GM19468 (cell line): ENCODE results near the gene DNAJC16.
A peak's percentile ranks its signal among the peaks of the same experiment; 100 is the strongest.
"Not testable (repeated sequence)": the region's sequence is repeated elsewhere in the genome, so short reads cannot be mapped to it uniquely, and the experiment has no call there.

Source experiments
- ATAC-seq: cut with Tn5 transposase; IDR thresholded peaks from one replicate; pipeline ENCODE4 v1.9.1; 2021; ENCODE audit warnings: mild to moderate bottlenecking, moderate library complexity, moderate number of reproducible peaks; ENCODE audit not compliant: unreplicated experiment; ENCODE audit errors: extremely low read depth

Gene DNAJC16

DNA sequence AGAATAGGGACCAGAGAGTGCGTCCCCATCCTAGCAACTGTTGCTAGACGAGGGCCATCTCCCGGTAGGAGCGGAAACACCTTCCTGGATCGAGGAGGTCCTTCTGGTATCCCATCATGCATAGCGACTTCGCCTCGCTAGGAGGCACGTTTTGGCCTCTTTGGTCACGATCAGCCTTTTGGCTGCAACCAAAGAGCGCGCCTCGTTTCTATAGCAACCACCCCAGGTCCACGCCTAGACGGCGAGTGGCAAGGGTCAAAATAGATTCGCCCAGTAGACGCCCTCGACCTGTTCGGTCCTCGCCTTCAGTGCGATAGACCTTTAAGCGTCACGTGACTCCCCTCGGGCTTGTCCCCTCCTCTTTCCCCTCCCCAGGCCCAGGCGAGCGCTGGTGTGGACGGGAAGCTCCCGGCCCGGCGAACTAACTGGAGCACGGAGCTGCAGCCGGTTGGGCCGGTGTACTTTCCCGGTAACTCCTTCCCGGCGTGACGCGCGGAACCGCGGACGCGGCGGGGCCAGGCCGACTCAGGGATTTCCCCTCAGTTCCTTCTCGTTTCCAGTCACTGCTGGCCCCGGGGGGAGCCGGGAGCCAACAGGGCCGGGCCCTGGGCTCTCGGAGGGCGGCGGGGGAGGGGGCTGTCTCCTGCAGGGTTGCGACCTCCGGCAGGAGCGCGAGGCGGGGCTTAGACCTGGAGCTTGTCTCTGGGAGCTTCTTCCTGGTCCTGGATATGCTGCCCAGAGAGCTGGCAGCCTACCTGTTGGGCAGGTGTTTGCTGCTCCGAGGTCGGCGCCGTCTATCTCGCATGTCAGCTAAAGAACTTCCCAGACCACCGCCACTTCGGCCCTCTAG is at the start of gene DNAJC16:
TSS of gene DNAJC16 (plus strand) at position 359 of the 850 bp plus-strand sequence. CDS start 2,258 bp downstream, outside the sequence.
- ATAC-seq = peak; percentile 45

DNA sequence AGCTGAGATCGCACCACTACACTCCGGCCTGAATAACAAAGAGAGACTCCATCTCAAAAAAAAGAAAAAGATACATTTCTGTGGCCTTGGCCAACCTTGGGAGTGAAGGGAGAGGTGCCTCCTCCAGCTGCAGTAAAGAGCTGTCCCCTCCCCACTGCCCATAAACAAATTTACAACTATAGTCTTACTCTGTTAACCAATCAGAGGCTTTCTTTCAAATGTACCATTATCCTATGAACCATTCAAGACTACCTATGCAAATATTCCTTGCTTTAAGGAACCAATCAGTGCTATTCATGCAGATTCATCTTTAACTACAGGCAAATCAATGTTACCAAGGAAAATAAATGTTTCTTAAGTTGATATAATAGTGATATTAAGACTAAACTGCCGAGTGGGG is 49.7 kb upstream of the DNAJC16 start:
- no peak for ATAC-seq

DNA sequence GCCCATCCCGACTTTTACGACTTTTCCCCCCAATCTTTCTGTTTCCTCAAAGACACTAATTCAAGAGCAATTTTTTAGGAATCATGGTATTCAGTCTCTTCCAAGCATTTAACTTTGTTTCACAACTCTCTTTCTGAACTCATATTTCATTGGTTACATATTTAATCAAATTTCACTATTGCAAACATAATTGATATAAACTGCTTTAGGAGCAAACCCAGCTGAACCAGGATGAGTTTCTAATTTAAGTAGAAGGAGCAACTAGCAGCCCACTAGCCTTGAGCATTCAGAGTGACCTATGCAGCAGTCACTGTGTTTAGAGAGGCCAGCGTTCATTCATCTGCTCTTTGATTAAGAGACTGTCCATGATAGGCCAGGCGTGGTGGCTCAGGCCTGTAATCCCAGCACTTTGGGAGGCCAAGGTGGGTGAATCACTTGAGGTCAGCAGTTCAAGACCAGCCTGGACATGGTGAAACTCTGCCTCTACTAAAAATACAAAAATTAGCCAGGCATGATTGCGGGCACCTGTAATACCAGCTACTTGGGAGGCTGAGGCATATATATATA is 48.9 kb upstream of the DNAJC16 start:
- ATAC-seq = no peak

DNA sequence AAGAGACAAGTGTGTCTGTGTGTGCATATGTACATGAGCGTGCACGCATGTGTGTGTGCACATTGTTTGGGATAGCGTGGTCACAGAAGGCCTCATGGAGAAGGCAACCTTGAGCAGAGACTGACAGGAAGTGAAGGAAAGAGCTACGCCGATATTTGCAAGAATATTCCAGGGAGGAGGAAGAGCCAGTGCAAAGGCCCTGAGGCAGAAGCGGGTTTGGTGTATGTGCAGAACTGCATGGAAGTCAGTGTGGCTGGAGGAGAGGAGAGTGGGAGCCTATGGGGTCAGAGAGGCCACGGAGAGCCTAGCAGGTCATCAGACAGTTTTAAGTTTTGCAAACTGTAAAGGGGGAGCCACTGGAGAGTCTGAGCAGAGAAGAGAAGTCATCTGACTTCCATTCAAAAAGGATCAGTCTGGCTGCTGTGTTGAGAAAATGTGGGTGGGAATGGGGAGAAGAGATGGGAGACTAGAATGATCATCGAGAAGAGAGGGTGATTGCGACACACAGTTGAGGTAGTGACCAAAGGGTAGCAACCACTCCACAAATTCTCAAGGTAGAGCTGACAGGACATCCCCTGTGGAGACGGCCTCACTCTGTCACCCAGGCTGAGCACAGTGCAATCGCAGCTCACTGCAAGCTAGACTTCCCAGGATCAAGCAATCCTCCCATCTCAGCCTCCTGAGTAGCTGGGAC is 46.8 kb upstream of the DNAJC16 start:
- no peak for ATAC-seq

DNA sequence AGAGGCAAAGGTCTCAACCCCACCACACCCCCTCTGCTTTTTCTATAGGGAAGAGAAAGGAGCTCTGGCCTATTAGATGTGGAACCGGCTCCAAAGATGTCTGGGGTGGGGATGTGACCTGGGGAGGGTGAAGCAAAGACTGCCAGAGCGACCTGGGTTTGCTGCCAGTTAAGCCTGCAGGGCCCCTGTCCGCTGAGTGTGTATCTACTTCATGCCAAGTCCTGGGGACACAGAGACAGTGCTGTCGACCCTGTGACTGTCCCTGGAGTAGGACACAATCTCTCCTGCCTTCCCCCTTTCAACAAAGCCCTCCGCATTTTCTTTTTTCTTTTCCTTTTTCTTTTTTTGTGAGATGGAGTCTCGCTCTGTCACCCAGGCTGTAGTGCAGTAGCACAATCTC is 44.2 kb upstream of the DNAJC16 start:
- ATAC-seq = not testable (repeated sequence)

DNA sequence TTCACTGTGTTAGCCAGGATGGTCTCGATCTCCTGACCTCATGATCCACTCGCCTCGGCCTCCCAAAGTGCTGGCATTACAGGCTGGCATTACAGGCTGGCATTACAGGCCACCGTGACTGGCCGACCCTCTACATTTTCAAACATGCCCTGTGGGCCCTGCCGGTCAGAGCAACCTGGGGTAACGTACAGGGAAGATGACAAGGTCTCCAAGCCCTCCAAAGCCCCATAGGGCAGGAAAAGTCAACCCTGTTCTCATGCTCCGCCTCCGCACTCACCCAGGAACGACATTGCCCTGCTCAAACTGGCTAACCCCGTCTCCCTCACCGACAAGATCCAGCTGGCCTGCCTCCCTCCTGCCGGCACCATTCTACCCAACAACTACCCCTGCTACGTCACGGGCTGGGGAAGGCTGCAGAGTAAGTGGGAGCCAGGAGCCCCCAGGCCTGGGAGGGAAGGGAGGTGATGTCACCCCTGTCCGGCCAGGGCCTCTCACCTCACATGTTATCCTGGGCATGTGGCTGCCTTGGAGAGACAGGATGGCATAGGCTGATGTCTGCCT is 43.6 kb upstream of the DNAJC16 start:
- ATAC-seq = not testable (repeated sequence)

DNA sequence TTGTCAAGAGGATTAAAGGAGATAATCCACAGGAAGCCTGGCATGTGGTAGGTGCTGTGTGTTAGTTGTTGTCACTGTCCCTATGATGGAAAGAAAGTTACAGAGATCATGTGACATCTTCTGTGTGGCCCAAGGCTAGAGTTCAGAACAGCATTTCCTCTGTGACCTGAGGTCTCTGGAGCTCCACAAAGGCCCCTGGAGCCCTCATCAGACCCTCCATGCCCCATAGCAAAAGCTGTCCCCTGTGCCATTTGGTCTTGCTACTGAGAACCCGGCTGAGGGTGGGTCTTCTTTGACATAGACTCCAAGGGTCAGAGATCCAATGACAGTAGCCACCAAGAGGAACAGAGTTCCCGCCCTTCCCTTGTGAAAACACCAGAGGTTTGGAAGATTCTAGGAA is 42.7 kb upstream of the DNAJC16 start:
- ATAC-seq = no peak

DNA sequence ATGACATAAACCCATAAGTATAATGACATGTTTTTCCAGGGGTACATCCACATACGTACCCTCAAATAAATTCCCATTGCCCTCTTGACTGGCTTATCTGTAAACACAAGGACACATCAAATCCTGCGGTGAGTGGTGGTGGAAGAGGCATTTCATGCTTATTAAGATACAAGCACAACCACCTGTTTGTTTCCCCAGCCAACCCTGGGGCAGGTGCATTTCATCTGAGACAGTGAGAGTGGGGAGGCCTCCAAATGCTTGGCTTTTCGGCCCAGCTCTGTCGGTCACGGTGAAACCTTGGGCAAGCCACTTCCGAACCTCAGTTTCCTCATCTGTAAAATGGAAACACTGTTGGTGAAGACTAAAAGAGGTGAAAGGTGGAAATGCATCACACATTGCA is 42.2 kb upstream of the DNAJC16 start:
- ATAC-seq = not testable (repeated sequence)

DNA sequence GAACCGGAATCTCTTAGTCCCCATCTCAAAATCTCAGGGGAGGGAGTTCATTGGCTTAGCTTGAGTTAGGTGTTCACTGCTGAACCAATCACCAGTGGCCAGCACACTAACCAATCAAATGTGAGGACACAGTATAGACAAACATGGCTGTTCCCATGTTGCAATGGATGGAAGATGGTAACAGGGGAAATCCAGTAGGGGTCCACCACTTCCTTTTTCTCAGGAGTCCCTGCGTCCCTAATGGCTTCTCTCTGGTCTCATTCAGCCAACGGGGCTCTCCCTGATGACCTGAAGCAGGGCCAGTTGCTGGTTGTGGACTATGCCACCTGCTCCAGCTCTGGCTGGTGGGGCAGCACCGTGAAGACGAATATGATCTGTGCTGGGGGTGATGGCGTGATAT is 41.0 kb upstream of the DNAJC16 start:
- ATAC-seq = no peak

DNA sequence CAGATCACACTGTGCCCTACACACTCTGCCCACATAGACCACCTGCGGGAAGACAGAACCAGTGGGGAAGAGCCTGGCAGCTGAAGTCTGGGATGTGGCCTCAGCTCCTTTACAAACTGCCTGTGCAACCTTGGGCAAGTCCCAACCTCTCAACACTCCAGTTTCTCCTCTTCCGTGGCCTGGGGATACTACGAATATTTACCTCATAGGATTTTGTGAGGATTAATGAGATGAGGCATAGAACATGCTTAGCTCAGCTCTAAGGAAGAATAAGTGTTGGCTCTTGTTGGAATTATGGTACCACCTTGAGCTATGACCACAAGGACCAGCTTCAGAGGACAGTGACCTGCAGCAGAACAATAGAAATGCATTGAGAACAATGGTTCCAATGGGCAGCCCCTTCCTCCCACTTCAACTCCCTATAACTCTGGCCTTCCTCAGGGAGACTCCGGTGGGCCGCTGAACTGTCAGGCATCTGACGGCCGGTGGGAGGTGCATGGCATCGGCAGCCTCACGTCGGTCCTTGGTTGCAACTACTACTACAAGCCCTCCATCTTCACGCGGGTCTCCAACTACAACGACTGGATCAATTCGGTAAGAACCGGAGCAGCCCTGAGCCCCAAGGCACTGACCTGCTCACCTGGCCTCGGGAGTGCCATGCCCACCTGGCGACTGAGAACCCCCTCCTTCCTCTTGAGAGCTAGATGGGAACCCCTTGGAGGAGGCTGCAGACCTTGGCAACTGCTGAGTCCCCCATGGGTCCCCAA is 39.6 kb upstream of the DNAJC16 start:
- not testable (repeated sequence) for ATAC-seq

DNA sequence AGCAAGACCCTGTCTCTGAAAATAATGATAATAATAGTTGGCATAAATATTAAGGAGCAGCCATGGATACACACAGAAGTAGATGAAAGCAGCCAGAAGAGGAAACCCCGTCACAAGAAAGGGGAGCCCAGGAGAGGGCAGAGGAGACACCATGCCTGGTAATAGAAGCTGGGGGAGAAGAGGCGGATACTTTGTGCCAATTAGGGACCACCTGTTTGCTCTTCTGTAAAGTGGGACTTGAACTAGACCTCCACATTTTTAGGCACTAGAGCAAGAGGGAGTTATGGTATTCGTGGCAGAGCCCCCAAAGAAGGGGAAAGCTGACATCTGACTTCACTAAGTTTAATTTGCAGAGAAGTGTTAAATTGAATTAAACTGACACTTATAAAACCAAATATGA is 38.3 kb upstream of the DNAJC16 start:
- no peak for ATAC-seq

DNA sequence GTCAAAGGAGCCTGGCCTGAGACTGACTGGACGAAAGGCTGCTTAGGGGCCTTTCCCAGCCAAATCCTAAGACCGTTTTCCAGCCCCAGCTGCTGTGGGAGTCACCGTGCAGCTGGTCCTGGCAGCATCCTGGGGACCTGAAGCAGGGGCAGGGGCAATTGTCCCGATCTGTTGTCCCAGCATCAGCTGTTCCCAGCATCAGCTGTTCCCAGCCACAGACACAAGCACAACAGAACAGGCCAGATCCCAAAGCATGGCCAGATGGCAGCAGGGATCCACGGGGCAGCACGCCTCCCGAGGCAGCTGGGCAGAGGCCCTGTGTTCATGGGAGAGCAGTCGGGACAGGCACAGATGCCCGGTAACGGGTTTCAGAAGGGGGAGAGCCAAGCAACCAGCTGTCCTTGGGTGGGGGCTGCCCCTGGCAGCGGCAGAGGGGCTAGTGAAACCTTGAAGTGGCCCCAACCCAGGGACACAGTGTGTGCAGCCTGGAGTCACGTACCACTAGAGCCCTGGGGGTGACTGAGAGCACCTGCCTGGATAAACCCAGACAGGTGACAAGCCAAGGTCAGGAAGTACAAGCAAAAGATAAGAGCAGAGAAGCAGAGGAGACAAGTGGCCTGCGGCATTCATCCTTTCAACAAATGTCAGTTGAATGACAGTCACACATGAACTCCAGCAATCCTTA is 37.5 kb upstream of the DNAJC16 start:
- ATAC-seq = no peak

DNA sequence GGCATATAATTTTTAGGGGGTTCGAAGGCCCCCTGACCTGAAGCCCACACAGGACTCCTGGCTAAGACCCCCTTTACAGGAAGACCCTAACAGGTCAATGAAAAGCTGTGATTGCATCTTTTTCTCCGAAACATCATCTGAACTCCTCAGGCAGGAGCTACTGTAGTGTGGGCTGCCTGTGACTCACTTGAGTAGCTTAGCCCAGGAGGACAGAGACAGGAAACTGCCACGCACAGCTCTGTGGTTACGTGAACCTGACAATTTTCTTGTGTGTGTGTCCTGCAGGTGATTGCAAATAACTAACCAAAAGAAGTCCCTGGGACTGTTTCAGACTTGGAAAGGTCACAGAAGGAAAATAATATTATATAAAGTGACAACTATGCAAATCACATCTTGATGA is 35.6 kb upstream of the DNAJC16 start:
- ATAC-seq = not testable (repeated sequence)

DNA sequence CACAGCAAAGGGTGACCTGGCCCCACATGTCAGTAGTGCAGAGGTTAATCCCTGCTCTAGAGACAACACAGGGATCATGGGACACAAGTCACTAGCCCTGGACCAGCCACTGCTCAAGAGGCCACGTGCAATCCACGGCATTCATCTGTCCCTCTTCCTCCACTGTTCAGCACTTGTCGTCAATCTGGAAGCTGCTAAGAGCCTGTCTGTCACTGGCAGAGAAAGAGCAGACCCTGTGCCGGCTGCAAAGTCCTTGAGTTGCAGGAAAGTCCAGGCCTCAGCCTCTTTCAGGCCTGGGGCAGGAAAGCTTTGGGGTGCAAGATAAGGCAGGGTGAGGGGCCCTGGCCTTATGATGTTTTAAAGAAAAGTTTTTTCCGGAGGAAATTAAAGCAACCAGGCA is 34.1 kb upstream of the DNAJC16 start:
- ATAC-seq = no peak

DNA sequence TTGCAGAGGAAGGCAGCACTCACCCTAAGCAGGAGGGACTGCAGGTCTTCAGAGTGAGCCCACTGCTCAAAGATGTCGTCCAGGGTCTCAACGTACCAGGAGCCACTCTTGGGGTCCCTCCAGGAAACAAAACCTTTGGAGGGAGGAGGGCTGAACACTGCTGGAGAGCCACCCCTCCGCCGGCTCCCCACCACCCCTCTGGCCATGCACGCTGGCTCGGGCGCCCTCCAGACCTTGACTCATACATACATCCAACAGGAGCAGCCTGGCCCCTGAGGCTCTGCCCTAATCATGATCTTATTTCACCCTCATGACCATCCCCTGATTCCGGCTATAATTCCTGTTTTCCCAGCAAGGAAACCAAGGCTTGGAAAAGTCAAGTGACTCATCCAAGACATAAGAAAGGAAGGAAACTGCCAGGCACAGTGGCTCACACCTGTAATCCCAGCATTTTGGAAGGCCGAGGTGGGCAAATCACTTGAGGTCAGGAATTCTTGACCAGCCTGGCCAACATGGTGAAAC is 32.7 kb upstream of the DNAJC16 start:
- ATAC-seq = no peak

DNA sequence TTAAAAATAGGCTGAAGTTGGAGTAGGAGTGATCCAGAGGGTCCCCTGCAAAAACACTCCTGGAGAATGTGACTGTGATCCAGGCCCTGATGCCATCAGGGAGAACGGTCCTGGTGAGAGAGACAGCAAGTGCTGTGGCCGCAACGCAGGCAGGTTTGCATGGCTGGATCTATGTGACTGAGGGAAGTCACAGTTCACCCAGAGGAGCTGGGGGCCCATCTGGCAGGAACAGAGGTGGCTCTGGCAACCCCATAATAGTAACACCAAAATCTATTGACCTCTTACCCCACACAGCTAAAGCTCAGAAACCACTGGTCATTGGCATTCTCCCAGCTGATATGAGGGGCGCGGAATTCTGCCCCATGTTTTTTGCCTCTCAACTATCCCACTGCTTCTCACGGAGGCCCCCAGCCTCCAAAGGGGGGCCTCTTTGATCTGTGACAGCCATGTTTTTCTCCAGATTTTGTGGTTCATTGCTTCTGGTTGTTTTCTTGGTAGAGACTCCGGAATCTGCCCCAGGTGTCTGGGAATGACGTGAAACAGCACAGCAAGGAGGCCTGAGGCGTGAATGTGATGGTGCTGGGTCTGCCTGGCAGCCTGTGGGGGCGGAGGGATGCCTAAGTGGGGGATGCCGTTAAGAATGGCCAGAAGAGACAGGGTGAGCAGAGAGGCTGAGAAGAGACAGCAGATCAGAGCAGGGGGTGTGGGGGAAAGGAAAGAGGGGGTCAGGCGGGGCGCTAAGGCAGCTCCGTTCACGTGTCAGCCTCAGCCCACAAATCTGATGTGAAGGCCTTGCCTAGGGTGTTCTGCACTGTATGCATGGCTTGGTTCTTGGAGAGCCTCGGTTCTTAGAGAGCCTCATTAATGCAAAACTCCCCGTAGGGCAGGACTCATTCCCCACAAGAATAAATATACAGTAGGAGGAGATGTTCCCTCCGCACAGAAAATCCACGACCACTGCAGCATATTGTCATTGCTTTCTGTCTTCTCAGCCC is 26.2 kb upstream of the DNAJC16 start:
- ATAC-seq = no peak

DNA sequence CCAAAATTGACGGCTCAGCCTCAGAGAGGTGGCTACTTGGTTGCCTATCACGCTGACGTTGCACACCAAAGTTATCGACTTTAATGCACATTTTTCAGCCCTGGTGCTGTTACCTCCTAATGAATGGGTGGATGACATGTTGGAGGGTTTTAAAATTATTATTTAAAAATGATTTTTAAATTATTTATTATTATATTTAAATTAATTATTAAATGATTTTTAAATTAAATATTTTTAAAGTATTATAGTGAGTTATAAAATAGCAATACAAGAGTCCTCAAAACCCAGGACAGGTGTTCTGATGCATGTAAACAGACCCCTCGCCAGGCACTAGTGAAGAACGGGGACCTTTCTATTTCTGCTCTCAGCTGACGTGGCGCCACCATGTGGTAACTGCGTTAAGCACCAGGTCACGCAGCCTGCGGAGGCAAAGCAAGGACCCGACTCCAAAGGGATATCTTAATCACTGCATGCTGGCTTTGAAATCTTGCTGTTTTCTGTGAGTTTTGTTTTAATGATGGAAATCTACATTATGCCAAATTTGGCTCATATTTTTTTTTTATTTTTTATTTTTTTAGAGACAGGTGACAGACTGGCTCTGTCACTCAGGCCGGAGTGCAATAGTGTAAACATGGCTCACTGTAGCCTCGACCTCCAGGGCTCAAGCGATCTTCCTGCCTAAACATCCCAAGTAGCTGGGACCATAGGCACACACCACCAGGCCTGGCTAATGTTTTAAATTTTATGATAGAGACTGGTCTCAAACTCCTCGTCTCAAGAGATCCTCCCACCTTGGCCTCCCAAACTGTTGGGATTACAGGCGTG is 25.2 kb upstream of the DNAJC16 start:
- no peak for ATAC-seq
